Spleen (tissue), 11 donors: ENCODE measurements around the gene PSRC1. TPM values are rescaled to one million over a fixed set of nuclear protein-coding genes. Genes with fewer than 3 reads are reported as not detected.
A peak's percentile ranks its signal among the peaks of the same experiment; 100 is the strongest.
"Not testable (repeated sequence)": the region's sequence is repeated elsewhere in the genome, so short reads cannot be mapped to it uniquely, and the experiment has no call there.

Experiments
- DNase-seq: peaks from one replicate; pipeline ENCODE4 v3.0.0-alpha.2; 2020
- H3K27ac ChIP-seq, 8 donors: fragments of 200-600 bp; sonication (generic) in 7 of 8; 1 replicate in 4 of 8; 2 replicates in 4 of 8; pipeline versions ENCODE4 v1.5.0 to v1.8.0; 2016 to 2021; ENCODE audit warnings: inconsistent platforms in 4 of 8, mild to moderate bottlenecking in 4 of 8, moderate library complexity in 1 of 8
- H3K27me3 ChIP-seq, 7 donors: fragments of 200-600 bp; sonication (generic) in 6 of 7; replicated peaks in 1 of 7; 1 replicate in 4 of 7; 2 replicates in 3 of 7; pipeline versions ENCODE4 v1.5.0 to v1.8.0; 2016 to 2021; ENCODE audit warnings: inconsistent platforms in 3 of 7, mild to moderate bottlenecking in 1 of 7
- H3K36me3 ChIP-seq, 6 donors: fragments of 200-600 bp; sonication (generic) in 5 of 6; 1 replicate in 4 of 6; 2 replicates in 2 of 6; pipeline versions ENCODE4 v1.5.0 to v1.8.0; 2016 to 2021; ENCODE audit warnings: inconsistent platforms in 2 of 6
- H3K4me1 ChIP-seq, 6 donors: fragments of 200-600 bp; sonication (generic) in 5 of 6; 1 replicate in 3 of 6; 2 replicates in 3 of 6; pipeline versions ENCODE4 v1.5.0 to v1.8.0; 2016 to 2021; ENCODE audit warnings: inconsistent platforms in 3 of 6
- H3K4me3 ChIP-seq, 8 donors: fragments of 200-600 bp; sonication (generic) in 7 of 8; 1 replicate in 4 of 8; 2 replicates in 4 of 8; pipeline versions ENCODE4 v1.5.0 to v1.8.0; 2016 to 2021; ENCODE audit warnings: inconsistent platforms in 4 of 8, mild to moderate bottlenecking in 4 of 8, moderate library complexity in 2 of 8
- H3K9me3 ChIP-seq, 8 donors: fragments of 200-600 bp; sonication (generic) in 7 of 8; 1 replicate in 4 of 8; 2 replicates in 4 of 8; pipeline versions ENCODE4 v1.5.0 to v1.8.0; 2016 to 2021; ENCODE audit warnings: inconsistent platforms in 4 of 8
- POLR2A ChIP-seq, 3 donors: fragments of 450-650 bp; IDR thresholded peaks; one replicate each; pipeline ENCODE4 v1.5.1; 2017; ENCODE audit warnings: antibody characterized with exemption in 3 of 3, mild to moderate bottlenecking in 1 of 3
- POLR2AphosphoS5 ChIP-seq, 3 donors: sonication (generic); formaldehyde crosslinking; IDR thresholded peaks; one replicate each; pipeline ENCODE4 v1.5.1; 2017; ENCODE audit warnings: antibody characterized with exemption in 3 of 3
- WGBS, 5 donors: extraction: QIAGEN DNeasy Blood & Tissue Kit in 3 of 5; methylation state at CpG; one replicate each; pipeline versions ENCODE4 v1.1.5 to v1.1.7; 2013 to 2018; 5-methylcytosine and 5-hydroxymethylcytosine counted together
- intact Hi-C: fragments of 100-400 bp; cut with DNase I; formaldehyde crosslinking; loops from one replicate; pipeline ENCODE4 v1.15.0; 2023; ENCODE audit warnings: low total_unique reads
- polyA plus RNA-seq, 3 donors: library from polyadenylated mRNA; stranded (reverse); fragments of 200-250 nt; gene quantifications; one replicate each; pipeline ENCODE4 v1.2.1, GENCODE V29; 2013
- total RNA-seq, 7 donors: library from RNA; depleted of rRNA in 3 of 7; stranded (reverse); fragments of >200 nt in 3 of 7; fragmentation: NEBNext Ultra II Directional in 4 of 7; extraction: Animal tissue kit (Norgen Biotek cat#: 25700) in 4 of 7; gene quantifications; one replicate each; pipeline versions ENCODE4 v1.1.0 to v1.2.1, GENCODE V29; 2016 to 2021
- TF ChIP-seq, protein P1 (sequence below), 11 experiments: fragments of 200-600 bp in 7 of 11; fragments of 450-650 bp in 4 of 11; sonication (generic) in 4 of 11; IDR thresholded peaks in 8 of 11; conservative IDR thresholded peaks in 3 of 11; 1 replicate in 7 of 11; 2 replicates in 4 of 11; pipeline versions ENCODE4 v1.4.0 to v1.8.0; 2016 to 2021; ENCODE audit warnings: antibody characterized with exemption in 11 of 11, inconsistent platforms in 4 of 11, mild to moderate bottlenecking in 1 of 11
- donor health status: healthy with polysubstance abuse.
- donor health status: DM: no; HTN: no; CAD: no; lungs with moderate emphysema.
- donor health status: DM: no; HTN: no; CAD: no.
- donor health status: Bipolar disorder and iron deficiency.
- donor health status: healthy.
- donor health status: DM: no; HTN: no; CAD: no.
- donor health status: DM: yes; HTN: yes; CAD: no.

PSRC1 gene
- total and polyA plus RNA-seq, 10 donors = 2.0 to 9.3 (median 3.5) TPM

DNA sequence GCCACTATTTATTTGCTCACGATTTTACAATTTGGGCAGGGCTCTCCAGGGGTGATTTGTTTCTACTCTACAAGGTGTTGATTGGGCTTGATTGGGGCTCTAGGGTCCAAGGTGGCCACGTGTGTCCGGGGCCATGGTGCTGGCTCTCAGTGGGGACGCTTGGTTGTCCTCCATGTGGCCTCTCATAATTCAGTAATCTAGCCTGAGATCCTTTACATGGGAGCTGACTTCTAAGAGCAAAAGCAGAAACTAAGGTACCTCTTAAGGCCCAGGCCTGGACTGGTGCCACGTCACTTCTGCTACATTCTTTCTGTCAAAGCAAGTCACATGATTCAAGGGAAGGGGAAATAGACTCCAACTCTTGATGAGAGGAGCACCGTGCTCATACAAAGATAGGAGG, 8.1 kb upstream of the PSRC1 start:
- no peak for TF ChIP-seq POLR2A (IDR thresholded peaks at IDR 0.05)
- TF ChIP-seq, protein P1, sequence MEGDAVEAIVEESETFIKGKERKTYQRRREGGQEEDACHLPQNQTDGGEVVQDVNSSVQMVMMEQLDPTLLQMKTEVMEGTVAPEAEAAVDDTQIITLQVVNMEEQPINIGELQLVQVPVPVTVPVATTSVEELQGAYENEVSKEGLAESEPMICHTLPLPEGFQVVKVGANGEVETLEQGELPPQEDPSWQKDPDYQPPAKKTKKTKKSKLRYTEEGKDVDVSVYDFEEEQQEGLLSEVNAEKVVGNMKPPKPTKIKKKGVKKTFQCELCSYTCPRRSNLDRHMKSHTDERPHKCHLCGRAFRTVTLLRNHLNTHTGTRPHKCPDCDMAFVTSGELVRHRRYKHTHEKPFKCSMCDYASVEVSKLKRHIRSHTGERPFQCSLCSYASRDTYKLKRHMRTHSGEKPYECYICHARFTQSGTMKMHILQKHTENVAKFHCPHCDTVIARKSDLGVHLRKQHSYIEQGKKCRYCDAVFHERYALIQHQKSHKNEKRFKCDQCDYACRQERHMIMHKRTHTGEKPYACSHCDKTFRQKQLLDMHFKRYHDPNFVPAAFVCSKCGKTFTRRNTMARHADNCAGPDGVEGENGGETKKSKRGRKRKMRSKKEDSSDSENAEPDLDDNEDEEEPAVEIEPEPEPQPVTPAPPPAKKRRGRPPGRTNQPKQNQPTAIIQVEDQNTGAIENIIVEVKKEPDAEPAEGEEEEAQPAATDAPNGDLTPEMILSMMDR (IDR thresholded peaks at IDR 0.05 in 8 of 11, conservative IDR thresholded peaks at IDR 0.05 in 3 of 11) = no peak
- TF ChIP-seq POLR2AphosphoS5 (IDR thresholded peaks at IDR 0.05) = no peak
- Histone ChIP-seq H3K36me3 (no peaks in the 10 kb centered on the region), H3K9me3 (no peaks in the 10 kb centered on the region), H3K4me1 (peaks cover 0 to 23% (median 11%) of the 10 kb centered on the region in 6 donors), H3K27me3 (peaks cover 0 to 1% (median 0%) of the 10 kb centered on the region in 7 donors), H3K27ac (peak overlapping the region in 2 of 8 donors; percentile 31 to 40), H3K4me3 (no peak overlapping the region)
- intact Hi-C loops = no loop called here
- DNase-seq = no peak
- 62 to 70% (median 67%) methylated on average over 6 of the region's 6 CpGs for WGBS, 5 donors

DNA sequence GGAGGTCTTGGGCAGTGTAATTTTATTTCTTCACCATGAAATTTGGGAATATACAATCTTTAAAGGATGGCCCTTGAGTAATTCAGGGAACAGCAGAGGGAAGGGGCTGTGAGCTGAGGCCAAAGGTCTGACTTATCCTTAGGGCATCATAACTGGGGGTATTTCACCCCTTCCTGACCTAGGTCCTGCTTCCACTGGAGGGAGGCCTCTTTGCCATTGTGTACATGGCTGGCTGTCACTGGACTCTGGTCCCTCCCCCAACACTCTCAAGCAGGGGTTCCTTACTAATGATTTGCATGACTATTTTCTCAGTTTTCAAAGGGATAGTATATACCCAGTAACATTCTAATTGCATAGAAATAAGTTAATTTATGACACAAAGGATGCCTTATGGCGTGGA, 7.2 kb upstream of the PSRC1 start:
- intact Hi-C loops = no loop called here
- no peak for DNase-seq
- Histone ChIP-seq H3K36me3 (no peaks in the 10 kb centered on the region), H3K4me1 (peaks cover 0 to 18% (median 11%) of the 10 kb centered on the region in 6 donors), H3K27ac (no peak overlapping the region), H3K4me3 (no peak overlapping the region), H3K27me3 (no peaks in the 10 kb centered on the region), H3K9me3 (no peaks in the 10 kb centered on the region)
- WGBS, 5 donors = 84 to 100% (median 94%) methylated on average over 1 of the region's 1 CpG
- TF ChIP-seq POLR2AphosphoS5 (IDR thresholded peaks at IDR 0.05) = no peak
- TF ChIP-seq, protein P1 (IDR thresholded peaks at IDR 0.05 in 8 of 11, conservative IDR thresholded peaks at IDR 0.05 in 3 of 11) = no peak
- no peak for TF ChIP-seq POLR2A (IDR thresholded peaks at IDR 0.05)

DNA sequence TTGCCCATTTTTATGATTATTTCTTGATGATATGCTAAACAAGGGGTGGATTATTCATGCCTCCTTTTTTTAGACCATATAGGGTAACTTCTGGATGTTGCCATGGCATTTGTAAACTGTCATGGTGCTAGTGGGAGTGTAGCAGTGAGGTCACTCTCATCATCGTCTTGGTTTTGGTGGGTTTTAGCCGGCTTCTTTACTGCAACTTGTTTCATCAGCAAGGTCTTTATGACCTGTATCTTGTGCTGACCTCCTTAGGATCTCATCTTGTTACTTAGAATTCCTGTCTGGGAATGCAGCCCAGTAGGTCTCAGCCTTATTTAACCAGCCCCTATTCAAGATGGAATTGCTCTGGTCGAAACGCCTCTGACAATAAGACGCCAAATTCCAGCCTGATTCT, 3.8 kb upstream of the PSRC1 start:
- peaks cover 0 to 31% (median 21%) of the 10 kb centered on the region in 6 donors for H3K4me1 ChIP-seq
- H3K9me3 ChIP-seq, H3K27me3 ChIP-seq, H3K36me3 ChIP-seq, H3K27ac ChIP-seq, intact Hi-C loops, H3K4me3 ChIP-seq, DNase-seq: not testable (repeated sequence)
- 87 to 95% (median 90%) methylated on average over 5 of the region's 5 CpGs for WGBS, 5 donors

DNA sequence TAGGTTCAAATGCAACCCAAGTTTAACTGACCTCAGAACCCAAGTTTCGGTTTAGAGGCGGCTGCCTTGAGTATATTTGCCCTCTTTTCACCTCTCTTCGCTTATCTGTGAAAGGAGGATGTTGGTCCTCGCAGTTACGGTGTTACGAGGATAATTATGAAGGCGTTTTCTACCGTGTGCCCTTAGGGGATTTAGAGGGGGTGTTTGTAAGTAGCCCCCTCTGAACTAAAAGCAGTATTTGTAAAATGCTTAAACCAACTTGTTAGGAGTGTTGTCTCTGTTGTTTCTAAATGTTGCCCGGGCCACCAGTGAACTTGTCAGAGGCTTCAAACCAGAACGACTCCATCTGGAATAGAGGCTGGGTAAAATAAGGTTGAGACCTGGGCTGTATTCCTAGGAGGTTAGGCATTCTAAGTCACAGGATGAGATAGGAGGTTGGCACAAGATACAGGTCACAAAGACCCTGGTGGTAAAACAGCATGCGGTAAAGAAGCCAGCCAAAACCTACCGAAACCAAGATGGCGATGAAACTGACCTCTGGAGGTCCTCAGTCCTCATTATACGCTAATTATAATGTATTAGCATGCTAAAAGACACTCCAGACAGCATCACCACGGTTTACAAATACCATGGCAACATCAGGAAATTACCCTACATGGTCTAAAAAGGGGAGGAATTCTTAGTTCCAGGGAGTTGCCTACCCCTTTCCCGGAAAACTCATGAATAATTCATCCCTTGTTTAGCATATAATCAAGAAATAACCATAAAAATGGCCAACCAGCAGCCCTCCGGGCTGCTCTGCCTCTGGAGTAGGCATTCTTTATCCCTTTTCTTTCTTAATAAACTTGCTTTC, 1.0 kb upstream of the PSRC1 start:
- Histone ChIP-seq H3K27me3 (no peaks in the 10 kb centered on the region), H3K9me3 (no peaks in the 10 kb centered on the region), H3K27ac (peak overlapping the region; percentile 72 to 95 (median 89)), H3K4me1 (peaks cover 0 to 39% (median 26%) of the 10 kb centered on the region in 6 donors), H3K36me3 (peaks cover 0 to 10% (median 0%) of the 10 kb centered on the region in 6 donors), H3K4me3 (peak overlapping the region; percentile 59 to 91 (median 69))
- intact Hi-C loops = no loop called here
- DNase-seq = no peak
- WGBS, 5 donors = 49 to 54% (median 52%) methylated on average over 17 of the region's 17 CpGs
- TF ChIP-seq POLR2A (IDR thresholded peaks at IDR 0.05) (no peak), POLR2AphosphoS5 (IDR thresholded peaks at IDR 0.05) (no peak)
- TF ChIP-seq, protein P1 (IDR thresholded peaks at IDR 0.05 in 8 of 11, conservative IDR thresholded peaks at IDR 0.05 in 3 of 11) = no peak
